Vagina (tissue), 2 donors: Measurements from ENCODE around the gene ANKRD39.

ENCODE experiments used
- CTCF ChIP-seq, 3 experiments: fragments of 450-650 bp in 2 of 3; fragments of 200-600 bp in 1 of 3; sonication (generic) in 1 of 3; IDR thresholded peaks; one replicate each; pipeline ENCODE4 v1.5.1; 2017 to 2019; ENCODE audit warnings: antibody characterized with exemption in 3 of 3, mild to moderate bottlenecking in 2 of 3, moderate library complexity in 2 of 3
- POLR2A ChIP-seq, 2 donors: fragments of 450-650 bp; IDR thresholded peaks; one replicate each; pipeline ENCODE4 v1.6.1; 2017; ENCODE audit warnings: antibody characterized with exemption in 2 of 2, mild to moderate bottlenecking in 2 of 2, moderate library complexity in 2 of 2
- POLR2AphosphoS5 ChIP-seq, 2 donors: sonication (generic); formaldehyde crosslinking; IDR thresholded peaks; one replicate each; pipeline ENCODE4 v1.9.0; 2017; ENCODE audit warnings: antibody characterized with exemption in 2 of 2, mild to moderate bottlenecking in 2 of 2, low read depth in 1 of 2; ENCODE audit not compliant: insufficient read depth in 1 of 2

- TF ChIP-seq CTCF (IDR thresholded peaks at IDR 0.05) (no peak), POLR2A (IDR thresholded peaks at IDR 0.05) (no peak), POLR2AphosphoS5 (IDR thresholded peaks at IDR 0.05; ENCODE audit: insufficient read depth in 1 of 2, low read depth in 1 of 2) (no peak)
Observed at GRCh38 chr2:96800061-96801004, 57.5 kb downstream of the ANKRD39 start.
